Astrocyte of the cerebellum (primary cell): ENCODE results near the gene PLA2G4A.

Experiments used
- DNase-seq: peaks from one replicate; pipeline ENCODE4 v3.0.0-alpha.2; 2011; ENCODE audit warnings: low read depth
- H3K4me3 ChIP-seq: 2 replicates; pipeline ENCODE4 v1.5.1; 2011; ENCODE audit warnings: mild to moderate bottlenecking, low read depth, low read length, moderate library complexity
- CTCF ChIP-seq: IDR thresholded peaks from 2 replicates; pipeline ENCODE4 v1.5.1; 2012; ENCODE audit warnings: low read length, low read depth, moderate library complexity, mild to moderate bottlenecking; ENCODE audit errors: missing control alignments
- in situ Hi-C: cut with HindIII; loops from 2 replicates; pipeline ENCODE4 v1.10.0; 2017; ENCODE audit warnings: low sequenced_read_pairs

PLA2G4A gene

GRCh38 chr1:187018291-187018690 is 189.5 kb downstream of the PLA2G4A start:
- in situ Hi-C loops, result no loop called here
- DNase-seq, result no peak
- H3K4me3 ChIP-seq, result no peak overlapping the region
- TF ChIP-seq CTCF, result no peak

GRCh38 chr1:187027253-187027652 is 198.5 kb downstream of the PLA2G4A start:
- DNase-seq, result no peak
- H3K4me3 ChIP-seq, result no peak overlapping the region
- TF ChIP-seq CTCF, result no peak
- in situ Hi-C loops, result no loop called here

GRCh38 chr1:187032316-187032981 is 203.7 kb downstream of the PLA2G4A start:
- in situ Hi-C loops, result no loop called here
- no peak for DNase-seq
- TF ChIP-seq CTCF, result no peak
- H3K4me3 ChIP-seq, result no peak overlapping the region

- no peak overlapping the region for H3K4me3 ChIP-seq
- in situ Hi-C loops, result no loop called here
- no peak for DNase-seq
- TF ChIP-seq CTCF, result no peak
These were observed 204.4 kb downstream of the PLA2G4A start for GRCh38 chr1:187032982-187033692.

- in situ Hi-C loops, result no loop called here
- TF ChIP-seq CTCF, result no peak
- no peak overlapping the region for H3K4me3 ChIP-seq
- no peak for DNase-seq
These were observed 205.1 kb downstream of the PLA2G4A start for GRCh38 chr1:187033693-187034390.

GRCh38 chr1:187034501-187034900 is 205.8 kb downstream of the PLA2G4A start:
- TF ChIP-seq CTCF, result no peak
- DNase-seq, result no peak
- in situ Hi-C loops, result no loop called here
- no peak overlapping the region for H3K4me3 ChIP-seq
